ENCODE results near the gene HOXD8. TPM values are rescaled to one million over a fixed set of nuclear protein-coding genes. Genes with fewer than 3 reads are reported as not detected.

Gene HOXD8
- total and polyA plus RNA-seq, 2 experiments from 2014 or later, result 19.7 to 27.8 TPM

DNA sequence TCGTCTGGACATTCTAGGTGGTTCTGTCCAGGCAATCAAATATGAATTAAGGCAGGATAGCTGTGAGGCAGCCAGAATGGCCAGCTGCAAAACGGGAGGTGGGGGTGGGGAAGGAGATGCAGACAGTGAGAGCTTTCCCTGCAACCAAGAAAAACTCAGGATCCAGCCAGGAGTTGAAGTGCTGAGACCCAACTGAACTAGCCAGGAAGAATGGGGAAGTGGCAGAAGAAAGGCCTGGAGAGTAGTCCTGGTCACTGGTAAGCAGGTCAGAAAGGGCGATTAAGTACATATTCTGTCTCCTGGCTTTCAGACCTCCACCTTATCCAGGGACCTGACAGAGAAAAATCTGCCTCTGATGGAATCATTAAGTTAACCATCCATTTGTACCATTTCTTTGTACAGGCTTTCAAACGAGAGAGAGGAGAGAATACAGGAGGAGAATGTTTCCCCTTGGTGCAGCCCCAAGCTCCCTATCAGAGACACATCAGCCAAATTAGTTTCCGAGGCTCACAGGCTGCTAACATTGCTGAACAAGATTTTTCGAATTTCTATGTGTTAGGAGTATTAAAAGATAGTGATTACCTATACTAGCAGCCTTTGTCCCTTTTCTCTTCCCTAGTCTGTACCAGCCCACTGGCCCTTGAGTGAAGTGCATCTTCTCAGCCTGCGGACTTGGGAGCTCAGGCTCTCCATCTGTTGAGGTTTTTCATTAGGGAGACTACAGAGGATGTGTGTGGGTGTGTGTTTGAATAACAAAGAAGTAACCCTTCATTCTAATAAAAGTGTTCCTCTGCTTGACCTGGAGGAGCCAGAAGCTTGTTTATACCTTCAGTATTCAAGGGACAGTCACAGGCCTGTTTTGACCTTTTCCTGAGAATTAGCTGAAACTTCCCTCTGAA lies 46.5 kb downstream of the HOXD8 start:
- Histone ChIP-seq H3K9ac (no peak overlapping the region), H2AFZ (no peak overlapping the region), H3K79me2 (ENCODE audit: insufficient read depth) (no peaks in the 10 kb centered on the region), H3K4me3 (no peak overlapping the region), H3F3A (ENCODE audit: insufficient read depth) (no peaks in the 10 kb centered on the region), H3K9me2 (ENCODE audit: insufficient read depth) (no peaks in the 10 kb centered on the region), H3K36me3 (ENCODE audit: low read depth) (0 out of 2 replicates have a peak, but pooled peaks cover 4% of the 10 kb centered on the region), H3K27me3 (replicated peaks; ENCODE audit: insufficient read depth) (no peaks in the 10 kb centered on the region), H4K20me1 (ENCODE audit: insufficient read depth) (no peaks in the 10 kb centered on the region), H3K4me1 (ENCODE audit: insufficient read depth) (no peaks in the 10 kb centered on the region), H3K27ac (no peak overlapping the region), H3K9me3 (ENCODE audit: low read depth) (no peaks in the 10 kb centered on the region), H3K4me2 (ENCODE audit: unreplicated experiment) (no peak overlapping the region)
- DNase-seq, result no peak
- no peak for TF ChIP-seq EZH2phosphoT487 (IDR thresholded peaks at IDR 0.05; ENCODE audit: insufficient read depth, low read depth)
- no peak for TF ChIP-seq EZH2 (IDR thresholded peaks at IDR 0.05; ENCODE audit: insufficient read depth, poor library complexity, severe bottlenecking)
- in situ Hi-C loops (cut with MboI), result no loop called here
- 75 to 85% methylated on average over 6 to 7 of the region's 7 CpGs for WGBS, 2 experiments (ENCODE audit: low coverage in 1 of 2, low lambda C conversion rate in 2 of 2, missing lambda C conversion rate in 2 of 2)

DNA sequence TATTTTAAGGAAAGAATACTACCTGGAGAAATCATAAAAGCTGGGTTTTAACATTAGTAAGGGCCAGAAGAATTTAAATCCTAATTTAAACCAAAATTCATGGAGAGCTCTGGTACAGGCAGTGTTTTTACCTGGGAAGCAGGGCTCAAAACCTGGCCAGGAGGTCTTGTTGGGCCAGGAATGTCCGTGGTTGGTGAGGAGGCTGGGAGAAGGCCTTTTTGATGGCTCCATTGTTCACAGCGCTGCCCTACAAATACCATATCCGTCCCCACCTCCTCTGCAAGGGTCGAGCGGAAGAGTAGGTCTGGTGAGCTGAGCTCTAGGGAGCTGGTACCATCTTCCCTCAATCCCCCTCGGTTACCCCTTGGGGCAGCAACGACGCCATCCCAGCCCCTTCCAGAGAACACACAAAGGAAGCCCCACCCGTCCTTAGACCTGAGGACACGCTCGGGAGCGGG lies 48.1 kb downstream of the HOXD8 start:
- DNase-seq, result no peak
- Histone ChIP-seq H3F3A (ENCODE audit: insufficient read depth) (no peaks in the 10 kb centered on the region), H3K9me2 (ENCODE audit: insufficient read depth) (no peaks in the 10 kb centered on the region), H3K4me3 (peak overlapping the region; percentile 94), H3K4me1 (ENCODE audit: insufficient read depth) (no peaks in the 10 kb centered on the region), H3K4me2 (ENCODE audit: unreplicated experiment) (peak overlapping the region; percentile 94), H3K9ac (peak overlapping the region; percentile 75), H3K27ac (no peak overlapping the region), H3K27me3 (replicated peaks; ENCODE audit: insufficient read depth) (no peaks in the 10 kb centered on the region), H4K20me1 (ENCODE audit: insufficient read depth) (no peaks in the 10 kb centered on the region), H3K9me3 (ENCODE audit: low read depth) (no peaks in the 10 kb centered on the region), H3K36me3 (ENCODE audit: low read depth) (0 out of 2 replicates have a peak, but pooled peaks cover 1% of the 10 kb centered on the region), H2AFZ (peak overlapping the region; percentile 97), H3K79me2 (ENCODE audit: insufficient read depth) (no peaks in the 10 kb centered on the region)
- in situ Hi-C loops (cut with MboI), result no loop called here
- TF ChIP-seq EZH2 (IDR thresholded peaks at IDR 0.05; ENCODE audit: insufficient read depth, poor library complexity, severe bottlenecking), result no peak
- TF ChIP-seq EZH2phosphoT487 (IDR thresholded peaks at IDR 0.05; ENCODE audit: insufficient read depth, low read depth), result no peak
- WGBS, 2 experiments (ENCODE audit: low coverage in 1 of 2, low lambda C conversion rate in 2 of 2, missing lambda C conversion rate in 2 of 2), result 41 to 49% methylated on average over 9 to 12 of the region's 12 CpGs

GRCh38 chr2:176178038-176178756 lies 48.7 kb downstream of the HOXD8 start:
- Histone ChIP-seq H3K27me3 (replicated peaks; ENCODE audit: insufficient read depth) (no peaks in the 10 kb centered on the region), H3K4me2 (ENCODE audit: unreplicated experiment) (peak overlapping the region; percentile 94), H3K79me2 (ENCODE audit: insufficient read depth) (no peaks in the 10 kb centered on the region), H3K27ac (no peak overlapping the region), H3K4me3 (peak overlapping the region; percentile 94), H3K9me2 (ENCODE audit: insufficient read depth) (no peaks in the 10 kb centered on the region), H3F3A (ENCODE audit: insufficient read depth) (no peaks in the 10 kb centered on the region), H3K9me3 (ENCODE audit: low read depth) (no peaks in the 10 kb centered on the region), H3K9ac (peak overlapping the region; percentile 75), H3K4me1 (ENCODE audit: insufficient read depth) (no peaks in the 10 kb centered on the region), H2AFZ (peak overlapping the region; percentile 97), H3K36me3 (ENCODE audit: low read depth) (no peaks in the 10 kb centered on the region), H4K20me1 (ENCODE audit: insufficient read depth) (no peaks in the 10 kb centered on the region)
- WGBS, 2 experiments (ENCODE audit: low coverage in 1 of 2, low lambda C conversion rate in 2 of 2, missing lambda C conversion rate in 2 of 2), result 4 to 5% methylated on average over 34 to 55 of the region's 68 CpGs
- TF ChIP-seq EZH2phosphoT487 (IDR thresholded peaks at IDR 0.05; ENCODE audit: insufficient read depth, low read depth), result no peak
- TF ChIP-seq EZH2 (IDR thresholded peaks at IDR 0.05; ENCODE audit: insufficient read depth, poor library complexity, severe bottlenecking), result no peak
- in situ Hi-C loops (cut with MboI), result no loop called here
- peak; percentile 69 for DNase-seq

DNA sequence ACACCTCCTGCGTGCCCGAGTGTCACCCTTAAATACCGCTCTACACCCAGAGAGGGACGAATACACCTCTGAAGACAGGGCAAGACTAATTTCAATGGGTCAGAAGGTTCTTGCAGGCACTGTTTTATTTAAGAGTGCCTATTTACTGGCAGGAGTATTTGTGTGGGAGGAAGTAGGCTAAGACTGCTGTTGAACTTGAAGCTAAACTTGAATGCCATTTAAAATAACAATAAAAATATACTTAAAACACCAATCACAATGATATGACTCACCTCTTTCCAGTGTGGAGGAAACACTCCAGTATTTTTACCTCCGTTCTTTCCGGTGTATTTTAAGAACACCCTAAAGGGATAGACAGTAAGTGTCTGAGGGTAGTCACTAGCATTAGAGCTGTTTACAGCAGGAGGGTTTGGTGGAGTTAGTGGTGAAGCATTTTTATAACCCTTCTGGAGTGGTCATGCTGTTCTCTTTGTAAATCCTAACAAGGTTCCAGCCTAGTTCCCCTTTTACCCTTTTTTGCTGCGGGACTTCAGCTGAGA lies 49.3 kb downstream of the HOXD8 start:
- Histone ChIP-seq H3K4me2 (ENCODE audit: unreplicated experiment) (peak overlapping the region; percentile 94), H3K9ac (peak overlapping the region; percentile 75), H3F3A (ENCODE audit: insufficient read depth) (no peaks in the 10 kb centered on the region), H3K79me2 (ENCODE audit: insufficient read depth) (no peaks in the 10 kb centered on the region), H3K9me3 (ENCODE audit: low read depth) (no peaks in the 10 kb centered on the region), H3K27ac (no peak overlapping the region), H3K9me2 (ENCODE audit: insufficient read depth) (no peaks in the 10 kb centered on the region), H2AFZ (peak overlapping the region; percentile 97), H3K27me3 (replicated peaks; ENCODE audit: insufficient read depth) (no peaks in the 10 kb centered on the region), H4K20me1 (ENCODE audit: insufficient read depth) (no peaks in the 10 kb centered on the region), H3K36me3 (ENCODE audit: low read depth) (no peaks in the 10 kb centered on the region), H3K4me3 (peak overlapping the region; percentile 94), H3K4me1 (ENCODE audit: insufficient read depth) (no peaks in the 10 kb centered on the region)
- 53 to 54% methylated on average over 7 of the region's 7 CpGs for WGBS, 2 experiments (ENCODE audit: low coverage in 1 of 2, low lambda C conversion rate in 2 of 2, missing lambda C conversion rate in 2 of 2)
- no peak for DNase-seq
- in situ Hi-C loops (cut with MboI), result no loop called here
- no peak for TF ChIP-seq EZH2 (IDR thresholded peaks at IDR 0.05; ENCODE audit: insufficient read depth, poor library complexity, severe bottlenecking)
- TF ChIP-seq EZH2phosphoT487 (IDR thresholded peaks at IDR 0.05; ENCODE audit: insufficient read depth, low read depth), result no peak
